ENCODE measurements around the gene JAML. TPM values are rescaled to one million over a fixed set of nuclear protein-coding genes. Genes with fewer than 3 reads are reported as not detected.

The JAML gene
- total and polyA plus RNA-seq, 2 experiments from 2014 or later = 0.56 to 1.0 TPM

DNA sequence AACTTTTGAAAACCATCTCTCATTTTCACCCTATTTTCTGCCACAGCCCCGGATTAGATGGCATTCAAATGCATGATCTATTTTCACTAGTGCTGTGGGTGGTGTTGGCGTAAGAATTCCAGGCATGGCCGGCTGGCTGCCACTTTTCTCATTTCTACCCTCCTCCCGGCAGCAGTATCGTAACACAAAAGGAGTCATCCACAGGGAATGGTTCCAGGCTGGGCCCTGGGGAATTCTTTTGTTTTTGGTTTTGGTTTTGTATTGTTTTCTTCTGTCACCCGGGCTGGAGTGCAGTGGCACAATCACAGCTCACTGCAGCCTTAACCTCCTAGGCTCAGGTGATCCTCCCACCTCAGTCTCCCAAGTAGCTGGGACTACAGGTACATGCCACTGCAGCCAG lies 13.8 kb downstream of the JAML start:
- peak overlapping the region; percentile 24; the same call in 1 of the 2 replicates for H3K27ac Mint-ChIP-seq

More for the DNA sequence above, 13.8 kb downstream of the JAML start:
- H3F3A ChIP-seq (replicated peaks; ENCODE audit: low read depth) = no peaks in the 10 kb centered on the region
- no peaks in the 10 kb centered on the region for H3K27me3 ChIP-seq (ENCODE audit: insufficient read depth)
- no peaks in the 10 kb centered on the region for H3K9me3 Mint-ChIP-seq
- H3K9me2 ChIP-seq (ENCODE audit: insufficient read depth) = peaks cover 4% of the 10 kb centered on the region; the same call in 1 of the 2 replicates
- H3K4me3 Mint-ChIP-seq = peak overlapping the region; percentile 5; the same call in 1 of the 3 replicates
- peaks cover 48% of the 10 kb centered on the region for H3K4me1 ChIP-seq (ENCODE audit: insufficient read depth)
- peak; percentile 77 for DNase-seq (ENCODE audit: low spot score)
- peak; percentile 83 for ATAC-seq
- H3K4me2 ChIP-seq = peak overlapping the region; percentile 34
- H3K36me3 ChIP-seq (ENCODE audit: insufficient read depth) = no peaks in the 10 kb centered on the region
- H3K79me2 ChIP-seq (replicated peaks; ENCODE audit: insufficient read depth) = no peaks in the 10 kb centered on the region
- no peaks in the 10 kb centered on the region for H4K20me1 ChIP-seq (replicated peaks; ENCODE audit: insufficient read depth)
- H3K36me3 Mint-ChIP-seq (ENCODE audit: low read depth) = no peaks in the 10 kb centered on the region
- no peak for TF ChIP-seq ZNF331 (CRISPR knock-in tag; IDR thresholded peaks at IDR 0.05; ENCODE audit: low read depth)
- TF ChIP-seq NANOG (IDR thresholded peaks at IDR 0.05; ENCODE audit: borderline replicate concordance) = no peak
- no peak for TF ChIP-seq JUNB (IDR thresholded peaks at IDR 0.05; ENCODE audit: unreplicated experiment)
- no peak for TF ChIP-seq STAT1 (IDR thresholded peaks at IDR 0.05; ENCODE audit: unreplicated experiment)
- TF ChIP-seq, protein P1, sequence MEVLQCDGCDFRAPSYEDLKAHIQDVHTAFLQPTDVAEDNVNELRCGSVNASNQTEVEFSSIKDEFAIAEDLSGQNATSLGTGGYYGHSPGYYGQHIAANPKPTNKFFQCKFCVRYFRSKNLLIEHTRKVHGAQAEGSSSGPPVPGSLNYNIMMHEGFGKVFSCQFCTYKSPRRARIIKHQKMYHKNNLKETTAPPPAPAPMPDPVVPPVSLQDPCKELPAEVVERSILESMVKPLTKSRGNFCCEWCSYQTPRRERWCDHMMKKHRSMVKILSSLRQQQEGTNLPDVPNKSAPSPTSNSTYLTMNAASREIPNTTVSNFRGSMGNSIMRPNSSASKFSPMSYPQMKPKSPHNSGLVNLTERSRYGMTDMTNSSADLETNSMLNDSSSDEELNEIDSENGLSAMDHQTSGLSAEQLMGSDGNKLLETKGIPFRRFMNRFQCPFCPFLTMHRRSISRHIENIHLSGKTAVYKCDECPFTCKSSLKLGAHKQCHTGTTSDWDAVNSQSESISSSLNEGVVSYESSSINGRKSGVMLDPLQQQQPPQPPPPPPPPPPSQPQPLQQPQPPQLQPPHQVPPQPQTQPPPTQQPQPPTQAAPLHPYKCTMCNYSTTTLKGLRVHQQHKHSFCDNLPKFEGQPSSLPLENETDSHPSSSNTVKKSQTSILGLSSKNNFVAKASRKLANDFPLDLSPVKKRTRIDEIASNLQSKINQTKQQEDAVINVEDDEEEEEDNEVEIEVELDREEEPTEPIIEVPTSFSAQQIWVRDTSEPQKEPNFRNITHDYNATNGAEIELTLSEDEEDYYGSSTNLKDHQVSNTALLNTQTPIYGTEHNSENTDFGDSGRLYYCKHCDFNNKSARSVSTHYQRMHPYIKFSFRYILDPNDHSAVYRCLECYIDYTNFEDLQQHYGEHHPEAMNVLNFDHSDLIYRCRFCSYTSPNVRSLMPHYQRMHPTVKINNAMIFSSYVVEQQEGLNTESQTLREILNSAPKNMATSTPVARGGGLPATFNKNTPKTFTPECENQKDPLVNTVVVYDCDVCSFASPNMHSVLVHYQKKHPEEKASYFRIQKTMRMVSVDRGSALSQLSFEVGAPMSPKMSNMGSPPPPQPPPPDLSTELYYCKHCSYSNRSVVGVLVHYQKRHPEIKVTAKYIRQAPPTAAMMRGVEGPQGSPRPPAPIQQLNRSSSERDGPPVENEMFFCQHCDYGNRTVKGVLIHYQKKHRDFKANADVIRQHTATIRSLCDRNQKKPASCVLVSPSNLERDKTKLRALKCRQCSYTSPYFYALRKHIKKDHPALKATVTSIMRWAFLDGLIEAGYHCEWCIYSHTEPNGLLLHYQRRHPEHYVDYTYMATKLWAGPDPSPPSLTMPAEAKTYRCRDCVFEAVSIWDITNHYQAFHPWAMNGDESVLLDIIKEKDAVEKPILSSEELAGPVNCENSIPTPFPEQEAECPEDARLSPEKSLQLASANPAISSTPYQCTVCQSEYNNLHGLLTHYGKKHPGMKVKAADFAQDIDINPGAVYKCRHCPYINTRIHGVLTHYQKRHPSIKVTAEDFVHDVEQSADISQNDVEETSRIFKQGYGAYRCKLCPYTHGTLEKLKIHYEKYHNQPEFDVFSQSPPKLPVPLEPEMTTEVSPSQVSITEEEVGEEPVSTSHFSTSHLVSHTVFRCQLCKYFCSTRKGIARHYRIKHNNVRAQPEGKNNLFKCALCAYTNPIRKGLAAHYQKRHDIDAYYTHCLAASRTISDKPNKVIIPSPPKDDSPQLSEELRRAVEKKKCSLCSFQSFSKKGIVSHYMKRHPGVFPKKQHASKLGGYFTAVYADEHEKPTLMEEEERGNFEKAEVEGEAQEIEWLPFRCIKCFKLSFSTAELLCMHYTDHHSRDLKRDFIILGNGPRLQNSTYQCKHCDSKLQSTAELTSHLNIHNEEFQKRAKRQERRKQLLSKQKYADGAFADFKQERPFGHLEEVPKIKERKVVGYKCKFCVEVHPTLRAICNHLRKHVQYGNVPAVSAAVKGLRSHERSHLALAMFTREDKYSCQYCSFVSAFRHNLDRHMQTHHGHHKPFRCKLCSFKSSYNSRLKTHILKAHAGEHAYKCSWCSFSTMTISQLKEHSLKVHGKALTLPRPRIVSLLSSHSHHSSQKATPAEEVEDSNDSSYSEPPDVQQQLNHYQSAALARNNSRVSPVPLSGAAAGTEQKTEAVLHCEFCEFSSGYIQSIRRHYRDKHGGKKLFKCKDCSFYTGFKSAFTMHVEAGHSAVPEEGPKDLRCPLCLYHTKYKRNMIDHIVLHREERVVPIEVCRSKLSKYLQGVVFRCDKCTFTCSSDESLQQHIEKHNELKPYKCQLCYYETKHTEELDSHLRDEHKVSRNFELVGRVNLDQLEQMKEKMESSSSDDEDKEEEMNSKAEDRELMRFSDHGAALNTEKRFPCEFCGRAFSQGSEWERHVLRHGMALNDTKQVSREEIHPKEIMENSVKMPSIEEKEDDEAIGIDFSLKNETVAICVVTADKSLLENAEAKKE (CRISPR knock-in tag; IDR thresholded peaks at IDR 0.05) = 0 out of 2 replicates have a peak, but pooled peaks have one; percentile 21
- no peak for TF ChIP-seq ZNF114 (CRISPR knock-in tag; IDR thresholded peaks at IDR 0.05)
- peak; percentile 10; the same call in 1 of the 2 replicates for TF ChIP-seq CREB1 (CRISPR knock-in tag; IDR thresholded peaks at IDR 0.05; ENCODE audit: low read depth)
- TF ChIP-seq EZH2phosphoT487 (IDR thresholded peaks at IDR 0.05; ENCODE audit: unreplicated experiment) = no peak
- no peak for TF ChIP-seq POLR2AphosphoS5 (IDR thresholded peaks at IDR 0.05; ENCODE audit: low read depth)
- no peak for TF ChIP-seq ETS1 (IDR thresholded peaks at IDR 0.05)
- TF ChIP-seq, protein P2, sequence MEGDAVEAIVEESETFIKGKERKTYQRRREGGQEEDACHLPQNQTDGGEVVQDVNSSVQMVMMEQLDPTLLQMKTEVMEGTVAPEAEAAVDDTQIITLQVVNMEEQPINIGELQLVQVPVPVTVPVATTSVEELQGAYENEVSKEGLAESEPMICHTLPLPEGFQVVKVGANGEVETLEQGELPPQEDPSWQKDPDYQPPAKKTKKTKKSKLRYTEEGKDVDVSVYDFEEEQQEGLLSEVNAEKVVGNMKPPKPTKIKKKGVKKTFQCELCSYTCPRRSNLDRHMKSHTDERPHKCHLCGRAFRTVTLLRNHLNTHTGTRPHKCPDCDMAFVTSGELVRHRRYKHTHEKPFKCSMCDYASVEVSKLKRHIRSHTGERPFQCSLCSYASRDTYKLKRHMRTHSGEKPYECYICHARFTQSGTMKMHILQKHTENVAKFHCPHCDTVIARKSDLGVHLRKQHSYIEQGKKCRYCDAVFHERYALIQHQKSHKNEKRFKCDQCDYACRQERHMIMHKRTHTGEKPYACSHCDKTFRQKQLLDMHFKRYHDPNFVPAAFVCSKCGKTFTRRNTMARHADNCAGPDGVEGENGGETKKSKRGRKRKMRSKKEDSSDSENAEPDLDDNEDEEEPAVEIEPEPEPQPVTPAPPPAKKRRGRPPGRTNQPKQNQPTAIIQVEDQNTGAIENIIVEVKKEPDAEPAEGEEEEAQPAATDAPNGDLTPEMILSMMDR (conservative IDR thresholded peaks at IDR 0.05; ENCODE audit: low read depth in 2 of 2) = no peak
- no peak for TF ChIP-seq REST (IDR thresholded peaks at IDR 0.05; ENCODE audit: unreplicated experiment)
- no peak for TF ChIP-seq EZH2 (IDR thresholded peaks at IDR 0.05; ENCODE audit: low read depth, unreplicated experiment)
- peaks cover 20% of the 10 kb centered on the region for H3K27me3 Mint-ChIP-seq (ENCODE audit: insufficient read depth, low read depth, poor library complexity)
- peaks cover 52% of the 10 kb centered on the region for H3K4me1 Mint-ChIP-seq
- no peak overlapping the region for H2AFZ ChIP-seq
- H3K27ac ChIP-seq (ENCODE audit: low read depth) = peak overlapping the region; percentile 47; the same call in 1 of the 2 replicates
- H3K4me3 ChIP-seq = no peak overlapping the region
